ENCODE data around the gene NBAS.
"Not testable (repeated sequence)": the region's sequence is repeated elsewhere in the genome, so short reads cannot be mapped to it uniquely, and the experiment has no call there.

Gene NBAS

GRCh38 chr2:15260835-15261234 lies 300.3 kb downstream of the NBAS start:
- H3K4me1 ChIP-seq (ENCODE audit: control insufficient read depth, low read depth, low read length): peaks cover 29% of the 10 kb centered on the region
- H3K27ac ChIP-seq (ENCODE audit: low read length): no peak overlapping the region
- H3K9me3 ChIP-seq (ENCODE audit: control insufficient read depth, low read depth, low read length): peaks cover 6% of the 10 kb centered on the region
- H3K9ac ChIP-seq (ENCODE audit: low read length): no peak overlapping the region
- no peak overlapping the region for H3K4me3 ChIP-seq (ENCODE audit: low read length)
- H3K27me3 ChIP-seq (ENCODE audit: control insufficient read depth, insufficient read depth, low read length): no peaks in the 10 kb centered on the region
- H3K36me3 ChIP-seq (ENCODE audit: control insufficient read depth, low read depth, low read length): no peaks in the 10 kb centered on the region

GRCh38 chr2:15260196-15260595 lies 300.9 kb downstream of the NBAS start:
- Histone ChIP-seq H3K9ac (ENCODE audit: low read length) (no peak overlapping the region), H3K4me3 (ENCODE audit: low read length) (no peak overlapping the region), H3K27ac (ENCODE audit: low read length) (no peak overlapping the region), H3K27me3 (ENCODE audit: control insufficient read depth, insufficient read depth, low read length) (no peaks in the 10 kb centered on the region), H3K9me3 (ENCODE audit: control insufficient read depth, low read depth, low read length) (peaks cover 6% of the 10 kb centered on the region), H3K4me1 (ENCODE audit: control insufficient read depth, low read depth, low read length) (peaks cover 29% of the 10 kb centered on the region), H3K36me3 (ENCODE audit: control insufficient read depth, low read depth, low read length) (no peaks in the 10 kb centered on the region)

- Histone ChIP-seq H3K36me3 (ENCODE audit: control insufficient read depth, low read depth, low read length) (no peaks in the 10 kb centered on the region), H3K4me1 (ENCODE audit: control insufficient read depth, low read depth, low read length) (peaks cover 29% of the 10 kb centered on the region), H3K9me3 (ENCODE audit: control insufficient read depth, low read depth, low read length) (peaks cover 6% of the 10 kb centered on the region), H3K4me3 (ENCODE audit: low read length) (peak overlapping the region; percentile 14), H3K27me3 (ENCODE audit: control insufficient read depth, insufficient read depth, low read length) (no peaks in the 10 kb centered on the region), H3K27ac (ENCODE audit: low read length) (no peak overlapping the region), H3K9ac (ENCODE audit: low read length) (no peak overlapping the region)
These were observed 301.8 kb downstream of the NBAS start for GRCh38 chr2:15259356-15259756.

GRCh38 chr2:15258385-15258784 lies 302.7 kb downstream of the NBAS start:
- H3K4me1 ChIP-seq (ENCODE audit: control insufficient read depth, low read depth, low read length): peaks cover 29% of the 10 kb centered on the region
- H3K36me3 ChIP-seq (ENCODE audit: control insufficient read depth, low read depth, low read length); H3K9ac ChIP-seq (ENCODE audit: low read length); H3K4me3 ChIP-seq (ENCODE audit: low read length); H3K27ac ChIP-seq (ENCODE audit: low read length); H3K9me3 ChIP-seq (ENCODE audit: control insufficient read depth, low read depth, low read length); H3K27me3 ChIP-seq (ENCODE audit: control insufficient read depth, insufficient read depth, low read length): not testable (repeated sequence)

- Histone ChIP-seq H3K9ac (ENCODE audit: low read length) (no peak overlapping the region), H3K27ac (ENCODE audit: low read length) (no peak overlapping the region), H3K27me3 (ENCODE audit: control insufficient read depth, insufficient read depth, low read length) (no peaks in the 10 kb centered on the region), H3K9me3 (ENCODE audit: control insufficient read depth, low read depth, low read length) (peaks cover 6% of the 10 kb centered on the region), H3K36me3 (ENCODE audit: control insufficient read depth, low read depth, low read length) (no peaks in the 10 kb centered on the region), H3K4me1 (ENCODE audit: control insufficient read depth, low read depth, low read length) (no peaks in the 10 kb centered on the region), H3K4me3 (ENCODE audit: low read length) (no peak overlapping the region)
These were observed 307.3 kb downstream of the NBAS start for GRCh38 chr2:15253835-15254286.

- no peak overlapping the region for H3K27ac ChIP-seq (ENCODE audit: low read length)
- peaks cover 4% of the 10 kb centered on the region for H3K9me3 ChIP-seq (ENCODE audit: control insufficient read depth, low read depth, low read length)
- H3K4me1 ChIP-seq (ENCODE audit: control insufficient read depth, low read depth, low read length): no peaks in the 10 kb centered on the region
- no peaks in the 10 kb centered on the region for H3K36me3 ChIP-seq (ENCODE audit: control insufficient read depth, low read depth, low read length)
- H3K27me3 ChIP-seq (ENCODE audit: control insufficient read depth, insufficient read depth, low read length): no peaks in the 10 kb centered on the region
- H3K4me3 ChIP-seq (ENCODE audit: low read length): no peak overlapping the region
- no peak overlapping the region for H3K9ac ChIP-seq (ENCODE audit: low read length)
These were observed 307.9 kb downstream of the NBAS start for GRCh38 chr2:15253247-15253646.

GRCh38 chr2:15251753-15252152 lies 309.4 kb downstream of the NBAS start:
- no peaks in the 10 kb centered on the region for H3K9me3 ChIP-seq (ENCODE audit: control insufficient read depth, low read depth, low read length)
- no peaks in the 10 kb centered on the region for H3K4me1 ChIP-seq (ENCODE audit: control insufficient read depth, low read depth, low read length)
- H3K36me3 ChIP-seq (ENCODE audit: control insufficient read depth, low read depth, low read length): no peaks in the 10 kb centered on the region
- H3K27me3 ChIP-seq (ENCODE audit: control insufficient read depth, insufficient read depth, low read length): no peaks in the 10 kb centered on the region
- H3K9ac ChIP-seq (ENCODE audit: low read length): no peak overlapping the region
- H3K4me3 ChIP-seq (ENCODE audit: low read length): no peak overlapping the region
- no peak overlapping the region for H3K27ac ChIP-seq (ENCODE audit: low read length)

- not testable (repeated sequence) for H3K27ac ChIP-seq (ENCODE audit: low read length); H3K36me3 ChIP-seq (ENCODE audit: control insufficient read depth, low read depth, low read length); H3K27me3 ChIP-seq (ENCODE audit: control insufficient read depth, insufficient read depth, low read length); H3K4me1 ChIP-seq (ENCODE audit: control insufficient read depth, low read depth, low read length); H3K9me3 ChIP-seq (ENCODE audit: control insufficient read depth, low read depth, low read length); H3K4me3 ChIP-seq (ENCODE audit: low read length); H3K9ac ChIP-seq (ENCODE audit: low read length)
These were observed 310.2 kb downstream of the NBAS start for GRCh38 chr2:15250946-15251345.

GRCh38 chr2:15246870-15247269 lies 314.3 kb downstream of the NBAS start:
- Histone ChIP-seq H3K9ac (ENCODE audit: low read length) (no peak overlapping the region), H3K36me3 (ENCODE audit: control insufficient read depth, low read depth, low read length) (no peaks in the 10 kb centered on the region), H3K4me1 (ENCODE audit: control insufficient read depth, low read depth, low read length) (peaks cover 2% of the 10 kb centered on the region), H3K9me3 (ENCODE audit: control insufficient read depth, low read depth, low read length) (no peaks in the 10 kb centered on the region), H3K27me3 (ENCODE audit: control insufficient read depth, insufficient read depth, low read length) (no peaks in the 10 kb centered on the region), H3K27ac (ENCODE audit: low read length) (no peak overlapping the region), H3K4me3 (ENCODE audit: low read length) (no peak overlapping the region)

- H3K27me3 ChIP-seq (ENCODE audit: control insufficient read depth, insufficient read depth, low read length): no peaks in the 10 kb centered on the region
- no peaks in the 10 kb centered on the region for H3K9me3 ChIP-seq (ENCODE audit: control insufficient read depth, low read depth, low read length)
- H3K9ac ChIP-seq (ENCODE audit: low read length): no peak overlapping the region
- H3K27ac ChIP-seq (ENCODE audit: low read length): no peak overlapping the region
- no peak overlapping the region for H3K4me3 ChIP-seq (ENCODE audit: low read length)
- peaks cover 3% of the 10 kb centered on the region for H3K4me1 ChIP-seq (ENCODE audit: control insufficient read depth, low read depth, low read length)
- no peaks in the 10 kb centered on the region for H3K36me3 ChIP-seq (ENCODE audit: control insufficient read depth, low read depth, low read length)
These were observed 317.4 kb downstream of the NBAS start for GRCh38 chr2:15243762-15244161.

GRCh38 chr2:15242936-15243461 lies 318.1 kb downstream of the NBAS start:
- no peak overlapping the region for H3K27ac ChIP-seq (ENCODE audit: low read length)
- no peak overlapping the region for H3K9ac ChIP-seq (ENCODE audit: low read length)
- H3K4me1 ChIP-seq (ENCODE audit: control insufficient read depth, low read depth, low read length): peaks cover 3% of the 10 kb centered on the region
- H3K4me3 ChIP-seq (ENCODE audit: low read length): no peak overlapping the region
- H3K27me3 ChIP-seq (ENCODE audit: control insufficient read depth, insufficient read depth, low read length): no peaks in the 10 kb centered on the region
- H3K36me3 ChIP-seq (ENCODE audit: control insufficient read depth, low read depth, low read length): no peaks in the 10 kb centered on the region
- H3K9me3 ChIP-seq (ENCODE audit: control insufficient read depth, low read depth, low read length): no peaks in the 10 kb centered on the region

- no peak overlapping the region for H3K9ac ChIP-seq (ENCODE audit: low read length)
- peaks cover 3% of the 10 kb centered on the region for H3K4me1 ChIP-seq (ENCODE audit: control insufficient read depth, low read depth, low read length)
- H3K4me3 ChIP-seq (ENCODE audit: low read length): no peak overlapping the region
- no peaks in the 10 kb centered on the region for H3K9me3 ChIP-seq (ENCODE audit: control insufficient read depth, low read depth, low read length)
- H3K36me3 ChIP-seq (ENCODE audit: control insufficient read depth, low read depth, low read length): no peaks in the 10 kb centered on the region
- no peak overlapping the region for H3K27ac ChIP-seq (ENCODE audit: low read length)
- no peaks in the 10 kb centered on the region for H3K27me3 ChIP-seq (ENCODE audit: control insufficient read depth, insufficient read depth, low read length)
These were observed 319.2 kb downstream of the NBAS start for GRCh38 chr2:15241929-15242328.

Measured in iPS-18a (cell line).